IMR-90 (cell line): ENCODE results near the gene TCF12. TPM values are rescaled to one million over a fixed set of nuclear protein-coding genes. Genes with fewer than 3 reads are reported as not detected.

Source experiments
- ATAC-seq: fragments of 200-7000 bp; cut with Tn5 transposase; 2 replicates; pipeline ENCODE4 v1.9.1; 2020; ENCODE audit warnings: low read depth, mild to moderate bottlenecking, moderate library complexity
- BruUV-seq: library from RNA; stranded (reverse); fragments of 400-500 nt; replicated peaks from 2 replicates; lab custom pipeline; 2021; lab: Mats Ljungman, UMichigan
- CTCF ChIA-PET: fragments of 300-600 bp; formaldehyde crosslinking; extraction: SDS; loops from one replicate; lab custom pipeline; 2021; ENCODE audit warnings: antibody characterized with exemption; lab: Yijun Ruan, JAX
- POLR2A ChIA-PET: fragments of 300-600 bp; sonication (Branson Sonifier 250); formaldehyde crosslinking; loops from one replicate; lab custom pipeline; 2022; ENCODE audit warnings: antibody characterized with exemption; ENCODE audit not compliant: unreplicated experiment; lab: Charles Lee
- DNase-seq: peaks from one replicate; pipeline ENCODE4 v3.0.0; 2013
- H2AFZ ChIP-seq: replicated peaks from 2 replicates; pipeline ENCODE3; 2013; ENCODE audit warnings: low read length, mild to moderate bottlenecking; ENCODE audit not compliant: poor library complexity
- H2AK5ac ChIP-seq: 2 replicates; pipeline ENCODE4 v1.6.1; 2013; ENCODE audit warnings: low read depth, low read length, inconsistent platforms
- H2AK9ac ChIP-seq: replicated peaks from 2 replicates; pipeline ENCODE3; 2013; ENCODE audit warnings: mild to moderate bottlenecking, low read depth, low read length, moderate library complexity; ENCODE audit not compliant: poor library complexity
- H2BK120ac ChIP-seq: 2 replicates; pipeline ENCODE4 v1.6.1; 2013; ENCODE audit warnings: low read depth, low read length, inconsistent platforms
- H2BK15ac ChIP-seq: 3 replicates; pipeline ENCODE4 v1.6.1; 2013; ENCODE audit warnings: low read depth, low read length, inconsistent platforms
- H2BK20ac ChIP-seq: 2 replicates; pipeline ENCODE4 v1.6.1; 2013; ENCODE audit warnings: low read depth, mild to moderate bottlenecking, inconsistent platforms, low read length, moderate library complexity
- H2BK5ac ChIP-seq: 2 replicates; pipeline ENCODE4 v1.6.1; 2013; ENCODE audit warnings: mild to moderate bottlenecking, low read depth, low read length, inconsistent platforms; ENCODE audit not compliant: poor library complexity, severe bottlenecking
- H3K14ac ChIP-seq: replicated peaks from 2 replicates; pipeline ENCODE4 v1.6.1; 2013; ENCODE audit warnings: low read depth, low read length, inconsistent platforms
- H3K18ac ChIP-seq: 2 replicates; pipeline ENCODE4 v1.6.1; 2013; ENCODE audit warnings: low read depth, low read length, control low read depth
- H3K23ac ChIP-seq: 2 replicates; pipeline ENCODE4 v1.6.1; 2013; ENCODE audit warnings: low read depth, low read length, inconsistent platforms
- H3K27ac ChIP-seq: 2 replicates; pipeline ENCODE4 v1.5.1; 2013; ENCODE audit warnings: mild to moderate bottlenecking, control low read depth, low read length; ENCODE audit not compliant: insufficient read depth
- H3K27me3 ChIP-seq: 2 replicates; pipeline ENCODE4 v1.6.1; 2013; ENCODE audit warnings: low read length; ENCODE audit not compliant: control insufficient read depth, insufficient read depth
- H3K36me3 ChIP-seq: 2 replicates; pipeline ENCODE4 v1.6.1; 2013; ENCODE audit warnings: low read length, mixed read lengths; ENCODE audit not compliant: control insufficient read depth, insufficient read depth
- H3K4ac ChIP-seq: 2 replicates; pipeline ENCODE4 v1.6.1; 2013; ENCODE audit warnings: low read depth, low read length, inconsistent platforms
- H3K4me1 ChIP-seq: 2 replicates; pipeline ENCODE4 v1.6.1; 2013; ENCODE audit warnings: low read length, mixed read lengths; ENCODE audit not compliant: control insufficient read depth, insufficient read depth
- H3K4me2 ChIP-seq: 2 replicates; pipeline ENCODE4 v1.6.1; 2013; ENCODE audit warnings: low read depth, mild to moderate bottlenecking, control low read depth, low read length, moderate library complexity
- H3K4me3 ChIP-seq: 2 replicates; pipeline ENCODE4 v1.5.1; 2013; ENCODE audit warnings: low read depth, mild to moderate bottlenecking, control low read depth, low read length, moderate library complexity; ENCODE audit not compliant: insufficient read depth
- H3K56ac ChIP-seq: 2 replicates; pipeline ENCODE4 v1.6.1; 2013; ENCODE audit warnings: low read length, inconsistent platforms; ENCODE audit not compliant: insufficient read depth; ENCODE audit errors: extremely low read depth
- H3K79me1 ChIP-seq, 2 experiments: 2 replicates each; pipeline ENCODE4 v1.6.1; 2013; ENCODE audit warnings: low read length in 2 of 2, inconsistent platforms in 1 of 2, low read depth in 1 of 2
- H3K9ac ChIP-seq: 2 replicates; pipeline ENCODE4 v1.6.1; 2013; ENCODE audit warnings: low read depth, low read length, control low read depth
- H3K9me1 ChIP-seq: 2 replicates; pipeline ENCODE4 v1.6.1; 2013; ENCODE audit warnings: low read length, inconsistent platforms; ENCODE audit not compliant: insufficient read depth
- H3K9me3 ChIP-seq: 2 replicates; pipeline ENCODE4 v1.6.1; 2013; ENCODE audit warnings: low read length; ENCODE audit not compliant: control insufficient read depth, insufficient read depth
- H4K20me1 ChIP-seq: 2 replicates; pipeline ENCODE4 v1.6.1; 2013; ENCODE audit warnings: low read length, inconsistent platforms; ENCODE audit not compliant: insufficient read depth
- H4K5ac ChIP-seq: 2 replicates; pipeline ENCODE4 v1.6.1; 2013; ENCODE audit warnings: mild to moderate bottlenecking, low read depth, low read length, control low read depth
- H4K8ac ChIP-seq, 2 experiments: 2 replicates each; pipeline ENCODE4 v1.6.1; 2013; ENCODE audit warnings: low read depth in 2 of 2, low read length in 2 of 2, control low read depth in 1 of 2, inconsistent platforms in 1 of 2
- H4K91ac ChIP-seq: 2 replicates; pipeline ENCODE4 v1.6.1; 2013; ENCODE audit warnings: low read depth, low read length, inconsistent platforms; ENCODE audit not compliant: insufficient read depth
- SMC3 ChIP-seq: fragments of 150-350 bp; IDR thresholded peaks from 2 replicates; pipeline ENCODE4 v1.6.1; 2016; ENCODE audit warnings: low read depth, mild to moderate bottlenecking, antibody characterized with exemption, low read length, moderate library complexity
- WGBS, 2 experiments: methylation state at CpG; one replicate each; pipeline versions ENCODE4 v1.1.5 to v1.1.7; 2013; ENCODE audit warnings: missing lambda C conversion rate in 2 of 2; ENCODE audit not compliant: insufficient read length in 1 of 2; ENCODE audit errors: extremely low coverage in 2 of 2; 5-methylcytosine and 5-hydroxymethylcytosine counted together
- dilution Hi-C: fragments of 300-500 bp; cut with HindIII; formaldehyde crosslinking; loops from one replicate; pipeline ENCODE4 v1.14.3; 2018; ENCODE audit warnings: low sequenced_read_pairs; ENCODE audit not compliant: unreplicated experiment
- in situ Hi-C: fragments of 300-500 bp; cut with MboI; formaldehyde crosslinking; loops from 3 replicates; pipeline ENCODE4 v1.14.3; 2019; ENCODE audit warnings: low sequenced_read_pairs, inconsistent platforms, mixed read lengths
- intact Hi-C: fragments of 100-400 bp; cut with micrococcal nuclease; formaldehyde crosslinking; loops from 2 replicates; pipeline ENCODE4 v1.10.0; 2022
- polyA plus RNA-seq, 3 experiments: library from polyadenylated mRNA; depleted of rRNA; stranded (reverse); fragments of >200 nt; gene quantifications; 2 replicates each; pipeline ENCODE4 v1.2.3, GENCODE V29; 2012; ENCODE audit warnings: low replicate concordance in 1 of 3
- total RNA-seq: library from RNA; depleted of rRNA; stranded (reverse); fragments of >200 nt; gene quantifications from 2 replicates; pipeline ENCODE4 v1.2.3, GENCODE V29; 2012
- TF ChIP-seq, protein P1 (sequence below): conservative IDR thresholded peaks from 2 replicates; pipeline ENCODE4 v1.5.1; 2012; ENCODE audit warnings: mild to moderate bottlenecking, low read depth, low read length, improper control_type of control experiment

TCF12 gene
- total and polyA plus RNA-seq, 2 of the 4 experiments (the other 2 are of a cell fraction) = 79.4 to 160 TPM

GRCh38 chr15:56913670-56914069, 4.8 kb upstream of the TCF12 start:
- dilution Hi-C loops = no loop called here
- H3K23ac ChIP-seq = no peak overlapping the region

More at GRCh38 chr15:56913670-56914069, 4.8 kb upstream of the TCF12 start:
- no TSS peak for BruUV-seq
- H2BK120ac ChIP-seq = no peak overlapping the region
- H2BK5ac ChIP-seq = no peak overlapping the region
- no peak overlapping the region for H3K27ac ChIP-seq
- TF ChIP-seq, protein P1, sequence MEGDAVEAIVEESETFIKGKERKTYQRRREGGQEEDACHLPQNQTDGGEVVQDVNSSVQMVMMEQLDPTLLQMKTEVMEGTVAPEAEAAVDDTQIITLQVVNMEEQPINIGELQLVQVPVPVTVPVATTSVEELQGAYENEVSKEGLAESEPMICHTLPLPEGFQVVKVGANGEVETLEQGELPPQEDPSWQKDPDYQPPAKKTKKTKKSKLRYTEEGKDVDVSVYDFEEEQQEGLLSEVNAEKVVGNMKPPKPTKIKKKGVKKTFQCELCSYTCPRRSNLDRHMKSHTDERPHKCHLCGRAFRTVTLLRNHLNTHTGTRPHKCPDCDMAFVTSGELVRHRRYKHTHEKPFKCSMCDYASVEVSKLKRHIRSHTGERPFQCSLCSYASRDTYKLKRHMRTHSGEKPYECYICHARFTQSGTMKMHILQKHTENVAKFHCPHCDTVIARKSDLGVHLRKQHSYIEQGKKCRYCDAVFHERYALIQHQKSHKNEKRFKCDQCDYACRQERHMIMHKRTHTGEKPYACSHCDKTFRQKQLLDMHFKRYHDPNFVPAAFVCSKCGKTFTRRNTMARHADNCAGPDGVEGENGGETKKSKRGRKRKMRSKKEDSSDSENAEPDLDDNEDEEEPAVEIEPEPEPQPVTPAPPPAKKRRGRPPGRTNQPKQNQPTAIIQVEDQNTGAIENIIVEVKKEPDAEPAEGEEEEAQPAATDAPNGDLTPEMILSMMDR = no peak
- no peak for TF ChIP-seq SMC3
- H3K4me1 ChIP-seq = 0 out of 2 replicates have a peak, but pooled peaks cover 5% of the 10 kb centered on the region
- ATAC-seq (no peak), DNase-seq (peak; percentile 25)
- no peak overlapping the region for H4K8ac ChIP-seq
- H3K9me3 ChIP-seq = no peaks in the 10 kb centered on the region
- CTCF ChIA-PET = no interaction called here
- H3K27me3 ChIP-seq = no peaks in the 10 kb centered on the region
- no peak overlapping the region for H3K4ac ChIP-seq
- no peaks in the 10 kb centered on the region for H3K9me1 ChIP-seq
- no peaks in the 10 kb centered on the region for H3K36me3 ChIP-seq
- no peak overlapping the region for H3K18ac ChIP-seq
- no peak overlapping the region for H3K56ac ChIP-seq
- H3K79me1 ChIP-seq = peaks cover 5 to 14% of the 10 kb centered on the region in 2 experiments; a peak in 2 of 4 replicates
- in situ Hi-C loops = loop anchor here (25.0 kb wide), 1 partner anchor 624 kb away; no protein-coding TSS in a partner anchor
- no peak overlapping the region for H3K14ac ChIP-seq
- H3K4me2 ChIP-seq = no peak overlapping the region
- H3K9ac ChIP-seq = no peak overlapping the region
- H4K20me1 ChIP-seq = no peaks in the 10 kb centered on the region
- whole genome bisulfite sequencing, 2 experiments = no CpG with 5 or more reads among the region's 2 CpGs
- no peak overlapping the region for H4K91ac ChIP-seq
- no peak overlapping the region for H2BK20ac ChIP-seq
- no peak overlapping the region for H4K5ac ChIP-seq
- H2AFZ ChIP-seq = no peak overlapping the region
- H2BK15ac ChIP-seq = no peak overlapping the region
- H2AK5ac ChIP-seq = no peak overlapping the region
- POLR2A ChIA-PET = no interaction called here
- intact Hi-C loops = no loop called here
- no peak overlapping the region for H2AK9ac ChIP-seq
- no peak overlapping the region for H3K4me3 ChIP-seq
